Measurements from ENCODE around the gene ARSJ. TPM values are rescaled to one million over a fixed set of nuclear protein-coding genes. Genes with fewer than 3 reads are reported as not detected.

Gene ARSJ
- total RNA-seq: 22.8 and 34.6 TPM in 2 replicates

GRCh38 chr4:113979148-113979904 is at the start of gene ARSJ:
Gene ARSJ, minus strand, starts transcription at chr4:113979647. Its CDS starts 813 bp downstream, at chr4:113978834.

Other genes starting within 250 kb of the ARSJ start
- gene CAMK2D, start 217.9 kb downstream of the ARSJ start, total RNA-seq: 30.5 and 37.6 TPM in 2 replicates